ENCODE results near the gene DDAH1.

GRCh38 chr1:85448358-85448757, 16.6 kb downstream of the DDAH1 start:
- no peak for TF ChIP-seq HDAC6 (IDR thresholded peaks at IDR 0.05; ENCODE audit: low read depth, low read length)
- TF ChIP-seq CTCF (IDR thresholded peaks at IDR 0.05; ENCODE audit: control extremely low read depth in 1 of 3, insufficient read depth in 1 of 3, low read depth in 1 of 3, low read length in 3 of 3) = no peak
- no peak for TF ChIP-seq NRF1 (IDR thresholded peaks at IDR 0.05; ENCODE audit: low read depth, low read length)
- no peak for TF ChIP-seq EZH2 (IDR thresholded peaks at IDR 0.05; ENCODE audit: low read depth, low read length, severe bottlenecking)
- no peak for TF ChIP-seq JUND (IDR thresholded peaks at IDR 0.05; ENCODE audit: low read length)
- no peak for TF ChIP-seq YY1 (IDR thresholded peaks at IDR 0.05; ENCODE audit: low read depth, low read length)
- no peak for TF ChIP-seq CREB1 (IDR thresholded peaks at IDR 0.05)
- no peak for TF ChIP-seq TAF1 (IDR thresholded peaks at IDR 0.05; ENCODE audit: low read depth, low read length)
- TF ChIP-seq MAX (IDR thresholded peaks at IDR 0.05) = no peak
- TF ChIP-seq POLR2A (IDR thresholded peaks at IDR 0.05; ENCODE audit: control extremely low read depth in 1 of 2, low read depth in 2 of 2, low read length in 2 of 2) = no peak
- no peak for TF ChIP-seq EP300 (IDR thresholded peaks at IDR 0.05; ENCODE audit: borderline replicate concordance in 1 of 2, low read depth in 2 of 2, low read length in 2 of 2)
- TF ChIP-seq KDM1A (IDR thresholded peaks at IDR 0.05; ENCODE audit: borderline replicate concordance, low read length) = no peak
- no peak for TF ChIP-seq POLR2AphosphoS5 (IDR thresholded peaks at IDR 0.05; ENCODE audit: low read depth, low read length)
- no peak for TF ChIP-seq SIN3A (conservative IDR thresholded peaks at IDR 0.05 in 1 of 2, IDR thresholded peaks at IDR 0.05 in 1 of 2; ENCODE audit: low read depth in 1 of 2, low read length in 2 of 2)
